Measurements from ENCODE around the gene TUBG1.

Gene TUBG1

DNA sequence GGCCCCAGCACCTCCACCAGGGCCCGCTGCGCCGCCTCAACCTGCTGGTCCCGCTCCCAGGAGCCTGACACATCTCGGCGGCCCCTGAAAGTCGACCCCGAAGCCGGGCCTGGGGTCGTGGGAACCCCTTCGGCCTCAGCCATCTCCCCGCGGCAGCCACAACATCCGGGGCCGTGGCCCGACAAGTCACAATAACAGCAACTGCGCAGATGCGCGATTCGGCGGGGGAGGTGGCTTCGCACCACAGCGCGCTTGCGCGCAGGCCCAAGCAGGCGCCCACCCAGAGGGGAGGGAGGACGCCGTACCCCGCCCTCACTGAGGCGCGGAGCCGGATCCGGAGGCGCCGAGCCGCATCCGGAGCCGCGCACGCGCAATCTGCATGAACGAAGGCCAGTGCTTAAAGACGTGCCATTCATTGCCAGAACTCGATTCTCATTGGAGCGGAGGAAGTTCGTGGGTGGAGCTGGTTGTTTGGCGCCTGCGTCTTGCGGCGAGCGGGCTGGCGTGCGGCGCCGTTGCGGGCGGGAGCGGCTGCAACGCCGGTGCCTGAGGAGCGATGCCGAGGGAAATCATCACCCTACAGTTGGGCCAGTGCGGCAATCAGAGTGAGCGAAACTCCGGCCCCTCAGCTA lies at the start of gene TUBG1, which contains the start of gene RETREG3:
TSS of gene TUBG1 (plus strand) at position 502 of the 632 bp plus-strand sequence. CDS start at position 557, 55 bp downstream.
TSS of gene RETREG3 (minus strand) at position 193 of the 632 bp plus-strand sequence. CDS start at position 143, 50 bp downstream.
- DNase-seq (ENCODE audit: low read depth): peak; percentile 100

DNA sequence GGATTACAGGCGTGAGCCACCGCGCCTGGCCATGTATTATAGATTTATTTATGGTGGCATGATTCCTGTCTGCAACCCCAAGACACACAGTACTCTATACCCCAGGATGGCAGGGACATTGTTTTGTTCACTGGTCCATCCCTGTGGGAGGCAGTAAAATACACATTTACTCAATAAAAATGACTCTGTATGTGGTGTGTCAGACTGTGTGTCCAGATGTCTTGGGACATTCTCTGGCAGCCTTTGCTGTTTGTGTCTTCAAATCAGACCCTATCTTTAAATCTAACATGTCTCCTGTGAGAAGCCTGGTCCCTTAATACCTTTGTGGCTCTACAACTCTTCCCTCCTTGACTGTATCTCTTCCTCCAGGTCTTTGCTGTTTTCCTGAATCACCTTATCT lies 49.2 kb upstream of the TUBG1 start:
- no peak for DNase-seq (ENCODE audit: low read depth)

DNA sequence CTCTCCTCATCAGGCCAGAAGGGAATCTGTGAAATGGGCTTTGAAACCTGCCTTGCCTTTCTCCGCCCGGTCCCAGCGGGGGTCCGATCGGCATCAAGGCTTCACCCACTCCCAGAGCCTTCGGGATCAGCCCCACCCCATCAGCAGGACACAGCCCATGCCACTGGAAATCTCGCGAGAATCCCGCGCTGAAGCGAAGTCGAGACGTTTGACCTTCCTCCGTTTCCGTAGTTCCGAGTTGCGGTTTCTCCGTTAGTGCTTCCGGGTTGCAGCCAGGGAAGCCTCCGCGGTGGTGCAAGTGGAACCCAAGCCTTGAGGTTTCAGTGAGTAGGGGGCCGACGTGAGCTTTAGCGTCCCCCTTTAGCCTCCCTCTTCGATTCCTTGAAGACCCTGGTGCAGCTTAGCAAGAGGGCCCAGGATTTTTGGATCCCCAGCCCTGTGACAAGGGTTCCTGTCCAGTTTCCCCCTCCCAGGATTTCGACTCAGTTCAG lies 47.5 kb upstream of the TUBG1 start, which contains the start of gene COASY:
TSS of gene COASY (plus strand) at position 252 of the 491 bp plus-strand sequence. CDS start 475 bp downstream, outside the sequence.
- DNase-seq (ENCODE audit: low read depth): peak; percentile 80

DNA sequence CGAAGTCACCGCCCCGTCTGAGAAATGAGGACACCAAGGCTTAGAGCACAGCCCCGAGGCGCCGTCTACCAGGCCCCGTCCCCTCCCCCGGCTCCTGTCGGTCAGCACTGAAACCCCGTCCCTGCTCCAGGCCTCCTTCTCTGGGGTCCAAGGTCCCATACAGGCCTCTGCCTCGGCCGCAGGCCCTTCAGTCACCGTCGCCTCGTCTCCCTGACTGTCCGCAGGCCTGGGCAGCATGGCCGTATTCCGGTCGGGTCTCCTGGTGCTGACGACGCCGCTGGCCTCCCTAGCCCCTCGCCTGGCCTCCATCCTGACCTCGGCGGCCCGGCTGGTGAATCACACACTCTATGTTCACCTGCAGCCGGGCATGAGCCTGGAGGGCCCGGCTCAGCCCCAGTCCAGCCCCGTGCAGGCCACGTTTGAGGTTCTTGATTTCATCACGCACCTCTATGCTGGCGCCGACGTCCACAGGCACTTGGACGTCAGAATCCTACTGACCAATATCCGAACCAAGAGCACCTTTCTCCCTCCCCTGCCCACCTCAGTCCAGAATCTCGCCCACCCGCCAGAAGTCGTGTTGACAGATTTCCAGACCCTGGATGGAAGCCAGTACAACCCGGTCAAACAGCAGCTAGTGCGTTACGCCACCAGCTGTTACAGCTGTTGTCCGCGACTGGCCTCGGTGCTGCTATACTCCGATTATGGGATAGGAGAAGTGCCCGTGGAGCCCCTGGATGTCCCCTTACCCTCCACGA lies 46.9 kb upstream of the TUBG1 start:
- no peak for DNase-seq (ENCODE audit: low read depth)

DNA sequence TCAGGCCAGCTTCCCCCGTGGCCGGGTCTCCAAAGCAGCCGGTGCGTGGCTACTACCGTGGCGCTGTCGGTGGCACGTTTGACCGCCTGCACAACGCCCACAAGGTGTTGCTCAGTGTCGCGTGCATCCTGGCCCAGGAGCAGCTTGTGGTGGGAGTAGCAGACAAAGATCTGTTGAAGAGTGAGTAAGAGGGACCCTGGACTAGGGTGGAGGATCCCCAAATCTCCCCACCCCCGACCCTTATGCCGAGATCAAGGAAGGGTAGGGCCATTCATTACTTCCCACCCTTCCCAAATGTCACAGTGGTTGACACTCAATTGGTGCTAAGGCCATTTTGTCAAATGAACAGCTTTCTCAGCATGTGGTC lies 46.4 kb upstream of the TUBG1 start:
- DNase-seq (ENCODE audit: low read depth): no peak

- DNase-seq (ENCODE audit: low read depth): no peak
Observed at GRCh38 chr17:42563543-42563942, 45.9 kb upstream of the TUBG1 start.

GRCh38 chr17:42563950-42564349 lies 45.5 kb upstream of the TUBG1 start:
- DNase-seq (ENCODE audit: low read depth): no peak

DNA sequence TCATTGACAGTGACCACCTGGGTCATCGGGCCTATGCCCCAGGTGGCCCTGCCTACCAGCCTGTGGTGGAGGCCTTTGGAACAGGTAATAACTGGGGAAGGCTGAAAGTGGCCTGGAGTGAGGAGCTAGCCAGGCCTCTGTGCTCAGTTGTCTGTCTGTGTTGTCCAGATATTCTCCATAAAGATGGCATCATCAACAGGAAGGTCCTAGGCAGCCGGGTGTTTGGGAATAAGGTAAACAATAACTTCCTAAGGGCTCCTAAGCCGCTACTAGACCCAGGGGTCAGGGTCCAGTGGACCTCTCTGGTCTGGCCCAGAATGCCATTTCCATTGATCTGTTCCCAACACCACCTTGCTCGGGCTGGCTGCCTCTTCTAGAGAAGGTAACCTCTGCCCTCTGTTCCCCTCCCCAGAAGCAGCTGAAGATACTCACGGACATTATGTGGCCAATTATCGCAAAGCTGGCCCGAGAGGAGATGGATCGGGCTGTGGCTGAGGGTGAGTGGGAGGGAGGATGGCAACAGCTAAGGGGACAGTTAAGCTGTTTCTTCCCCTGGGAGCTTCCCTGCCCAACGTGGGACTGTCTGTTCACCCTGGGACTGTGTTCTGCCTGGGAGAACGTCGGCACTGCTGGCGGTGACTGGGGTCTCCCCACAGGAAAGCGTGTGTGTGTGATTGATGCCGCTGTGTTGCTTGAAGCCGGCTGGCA lies 44.5 kb upstream of the TUBG1 start:
- DNase-seq (ENCODE audit: low read depth): no peak

- DNase-seq (ENCODE audit: low read depth): no peak
Observed at GRCh38 chr17:42565523-42566214, 43.8 kb upstream of the TUBG1 start.

DNA sequence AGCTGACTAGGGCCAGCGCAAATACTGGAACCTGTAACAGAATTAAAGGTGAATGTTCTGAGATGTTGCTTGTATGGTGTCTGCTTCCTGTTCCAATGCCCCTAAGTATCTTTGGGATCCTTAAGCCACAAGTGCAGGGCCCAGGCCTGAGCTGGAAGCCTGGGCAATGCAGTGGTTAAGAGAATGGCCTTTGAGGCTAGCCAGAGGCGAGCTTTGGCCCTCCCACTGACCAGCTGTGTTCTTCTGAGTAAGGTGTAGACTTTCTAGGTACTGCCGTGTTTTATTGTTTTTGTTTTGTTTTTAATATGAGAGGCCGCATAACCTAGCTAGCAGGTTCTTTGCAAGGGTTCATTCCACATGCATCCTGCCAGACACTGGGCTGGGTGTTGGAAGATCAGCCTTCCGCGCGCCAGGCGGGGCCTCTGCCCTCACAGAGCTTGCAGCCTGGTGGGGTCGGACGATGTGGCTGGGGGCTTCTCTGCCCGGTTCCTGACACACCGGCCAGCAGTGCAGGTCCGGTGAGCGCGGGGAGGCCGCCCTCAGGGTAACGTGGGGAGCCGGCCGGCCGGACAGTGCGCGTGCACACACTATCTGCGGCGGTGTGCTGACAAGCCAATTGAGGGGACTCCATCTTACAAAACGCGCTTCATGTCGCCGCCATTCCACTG lies 43.1 kb upstream of the TUBG1 start:
- DNase-seq (ENCODE audit: low read depth): no peak

DNA sequence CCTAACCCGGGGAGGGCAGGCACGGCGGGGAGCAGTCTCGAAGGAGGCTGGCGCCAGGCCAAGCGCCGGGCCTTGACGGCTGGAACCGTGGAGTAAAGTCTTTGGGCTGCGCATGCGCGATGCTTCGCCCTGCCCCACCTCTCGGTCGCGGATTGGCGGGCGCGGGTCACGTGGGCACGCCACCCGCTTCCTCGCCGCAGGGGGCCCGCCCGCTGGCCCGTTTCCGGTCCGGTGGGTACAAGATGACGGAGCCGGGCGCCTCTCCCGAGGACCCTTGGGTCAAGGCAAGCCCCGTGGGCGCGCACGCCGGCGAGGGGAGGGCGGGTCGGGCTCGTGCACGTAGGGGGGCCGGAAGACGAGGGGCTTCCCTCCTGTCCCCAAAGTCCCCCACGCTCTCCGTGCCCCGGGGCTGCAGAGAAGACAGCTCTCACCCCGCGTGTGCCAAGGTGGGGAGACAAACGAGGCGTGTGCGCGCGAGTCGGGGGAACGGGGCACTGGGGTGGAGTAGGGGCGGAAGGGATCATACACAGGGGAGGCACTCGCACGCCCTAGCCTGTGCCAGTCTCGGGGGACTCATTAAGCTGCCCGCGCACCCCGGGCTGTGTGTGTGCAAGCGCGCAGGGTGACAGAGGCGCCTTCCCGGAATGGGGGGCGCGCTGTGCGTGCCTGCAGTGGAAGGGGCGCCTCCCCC lies 42.5 kb upstream of the TUBG1 start, which contains the start of gene MLX:
TSS of gene MLX (plus strand) at position 218 of the 691 bp plus-strand sequence. CDS start at position 243, 25 bp downstream.
- peak; percentile 87 for DNase-seq (ENCODE audit: low read depth)

- no peak for DNase-seq (ENCODE audit: low read depth)
Observed at GRCh38 chr17:42568341-42569111, 41.0 kb upstream of the TUBG1 start.

- DNase-seq (ENCODE audit: low read depth): no peak
Observed at GRCh38 chr17:42571435-42572225, 37.9 kb upstream of the TUBG1 start.

DNA sequence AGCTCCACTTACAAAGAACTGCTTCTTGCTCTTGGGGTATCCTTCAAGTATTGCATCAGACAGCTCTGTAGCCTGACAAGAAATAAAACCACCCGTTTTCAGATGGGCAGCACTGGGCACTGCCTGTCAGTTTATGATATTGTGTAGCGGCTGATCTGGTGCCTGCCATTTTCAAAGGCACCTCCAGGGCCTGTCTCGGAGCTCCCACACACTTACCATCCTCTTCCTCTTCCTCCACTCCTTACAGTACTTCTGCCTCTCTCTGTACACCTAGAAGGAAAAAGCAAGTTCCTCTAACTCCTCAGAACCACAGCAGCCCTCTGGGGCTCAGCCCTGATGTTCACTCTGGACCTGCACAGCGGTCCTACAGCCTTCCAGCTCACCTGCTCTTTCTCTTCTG lies 36.4 kb upstream of the TUBG1 start:
- no peak for DNase-seq (ENCODE audit: low read depth)

DNA sequence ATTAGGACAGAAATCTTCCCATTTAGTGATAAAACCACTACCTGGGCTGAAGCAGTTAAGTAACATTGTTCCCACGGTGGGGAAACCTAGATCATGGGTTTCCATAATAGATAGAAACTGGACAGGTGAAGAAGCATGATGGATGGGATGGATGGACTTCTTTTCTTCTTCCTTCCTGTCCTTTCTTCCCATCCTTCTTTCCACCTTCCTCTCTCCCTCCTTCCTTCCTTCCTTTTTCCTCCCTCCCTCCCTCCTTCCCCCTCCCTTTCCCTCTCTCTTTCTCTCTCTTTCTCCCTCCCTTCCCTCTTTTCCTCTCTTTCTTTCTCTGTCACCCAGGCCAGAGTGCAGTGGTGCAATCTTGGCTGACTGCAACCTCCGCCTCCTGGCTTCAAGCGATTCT lies 35.0 kb upstream of the TUBG1 start:
- no peak for DNase-seq (ENCODE audit: low read depth)

GRCh38 chr17:42577140-42577531 lies 32.3 kb upstream of the TUBG1 start:
- no peak for DNase-seq (ENCODE audit: low read depth)

DNA sequence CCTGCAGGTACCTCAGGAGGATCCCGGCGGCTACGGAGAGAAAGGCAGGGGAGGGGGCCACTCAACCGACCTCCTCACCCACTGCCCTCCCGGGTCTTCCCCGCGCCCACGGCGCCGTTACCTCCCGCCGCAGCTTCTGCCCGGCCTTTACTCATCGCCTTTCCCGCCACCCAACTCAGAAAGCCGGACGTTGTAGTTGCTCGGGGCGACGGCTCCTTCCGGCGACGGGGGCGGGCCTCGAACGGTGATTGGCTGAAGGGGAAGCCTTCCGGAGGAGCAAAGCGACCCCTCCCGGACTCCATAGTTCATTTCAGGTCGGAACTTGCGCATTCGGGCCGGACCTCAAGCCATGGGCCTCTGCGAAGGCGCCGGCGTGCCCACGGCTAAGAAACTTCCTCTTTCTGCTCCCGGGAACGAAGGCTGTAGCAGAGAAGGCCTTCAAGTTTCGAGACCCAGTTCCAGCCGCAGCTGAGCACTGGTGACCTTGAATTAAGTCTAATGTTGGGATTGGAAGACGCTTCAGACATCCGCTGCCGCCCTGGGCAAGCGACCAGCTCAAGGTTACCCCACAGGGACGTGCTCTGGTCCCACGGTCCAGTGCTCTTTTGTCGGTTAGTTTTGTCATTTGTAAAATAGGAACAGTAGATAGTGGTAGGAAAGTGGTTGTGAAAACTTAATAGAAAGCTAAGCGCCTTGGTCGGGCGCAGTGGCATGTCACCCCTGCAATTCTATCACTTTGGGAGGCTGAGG lies 31.8 kb upstream of the TUBG1 start, which contains the start of gene PSMC3IP:
TSS of gene PSMC3IP (minus strand) at position 198 of the 750 bp plus-strand sequence. CDS start at position 155, 43 bp downstream.
- peak; percentile 83 for DNase-seq (ENCODE audit: low read depth)

- DNase-seq (ENCODE audit: low read depth): peak; percentile 47
Observed at GRCh38 chr17:42578282-42578869, 31.1 kb upstream of the TUBG1 start.

All from stimulated activated CD8-positive, alpha-beta memory T cell treated with anti-CD3 and anti-CD28 coated beads, Interleukin-12 subunit alpha, Interleukin-12 subunit beta, amount 100 ng/mL, for 4 hours (primary cell).